CD4-positive, alpha-beta T cell treated with Interferon alpha-2 for 1 hour (primary cell): ENCODE results near the gene CYB5R3.
A peak's percentile ranks its signal among the peaks of the same experiment; 100 is the strongest.

ENCODE experiments used
- DNase-seq, 2 donors: peaks; one replicate each; pipeline ENCODE4 v3.0.0-alpha.2; 2020 to 2022

The CYB5R3 gene

DNA sequence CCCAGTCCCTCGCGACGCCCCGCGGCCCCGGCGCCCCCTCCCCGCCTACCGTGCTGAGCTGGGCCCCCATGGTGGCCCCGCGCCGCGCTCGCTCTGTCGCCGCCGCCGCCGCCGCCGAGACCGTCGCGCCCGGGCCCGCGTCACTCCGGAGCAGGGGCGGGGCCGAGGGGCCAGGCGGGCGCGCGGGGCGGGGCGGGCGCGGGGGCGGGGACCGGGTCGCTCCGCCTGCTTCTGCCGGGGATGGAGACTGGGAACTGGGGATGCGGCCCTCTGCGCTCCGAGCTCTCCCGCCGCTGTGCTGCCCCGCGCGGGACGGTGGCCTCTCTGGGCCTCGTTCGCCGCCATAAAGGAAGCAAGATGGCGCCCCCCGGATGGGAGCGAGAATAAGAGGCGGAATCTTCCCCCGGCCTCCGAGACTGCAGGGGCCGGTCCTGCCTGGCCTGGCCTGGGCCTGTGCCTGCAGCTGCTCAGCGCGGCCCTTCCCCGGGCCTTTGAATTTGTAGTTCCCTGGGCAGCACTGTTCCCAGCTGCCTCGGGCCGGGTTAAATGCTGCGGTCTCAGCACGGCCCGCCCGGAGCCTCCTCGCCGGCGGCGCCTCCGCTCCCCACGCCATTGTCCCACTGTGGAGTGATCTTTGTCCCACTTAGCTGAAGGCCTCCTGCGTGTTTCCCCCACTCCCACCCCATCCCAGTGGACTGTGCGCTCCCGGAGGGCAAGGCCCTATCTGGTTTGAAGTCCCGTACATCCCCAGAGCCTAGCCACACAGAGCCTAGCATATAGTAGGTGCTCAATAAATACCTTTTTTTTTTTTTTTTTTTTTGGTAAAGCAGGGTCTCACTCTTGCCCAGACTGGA, at the start of gene CYB5R3:
TSS of gene CYB5R3 (minus strand) at position 147 of the 854 bp plus-strand sequence. CDS start at position 70, 77 bp downstream.
- peak; percentile 71 to 82 for DNase-seq

GRCh38 chr22:42697542-42698013, 48.4 kb upstream of the CYB5R3 start:
- no peak for DNase-seq

- no peak for DNase-seq
Observed at GRCh38 chr22:42696331-42696967, 47.3 kb upstream of the CYB5R3 start.

- DNase-seq: no peak
Observed at GRCh38 chr22:42695294-42695693, 46.1 kb upstream of the CYB5R3 start.

GRCh38 chr22:42693763-42694683, 44.8 kb upstream of the CYB5R3 start:
- no peak for DNase-seq

GRCh38 chr22:42693055-42693762, 44.0 kb upstream of the CYB5R3 start:
- no peak for DNase-seq

GRCh38 chr22:42692239-42693054, 43.3 kb upstream of the CYB5R3 start:
- peak in 1 of 2 donors; percentile 18 for DNase-seq

- no peak for DNase-seq
Observed at GRCh38 chr22:42691440-42691839, 42.2 kb upstream of the CYB5R3 start.

DNA sequence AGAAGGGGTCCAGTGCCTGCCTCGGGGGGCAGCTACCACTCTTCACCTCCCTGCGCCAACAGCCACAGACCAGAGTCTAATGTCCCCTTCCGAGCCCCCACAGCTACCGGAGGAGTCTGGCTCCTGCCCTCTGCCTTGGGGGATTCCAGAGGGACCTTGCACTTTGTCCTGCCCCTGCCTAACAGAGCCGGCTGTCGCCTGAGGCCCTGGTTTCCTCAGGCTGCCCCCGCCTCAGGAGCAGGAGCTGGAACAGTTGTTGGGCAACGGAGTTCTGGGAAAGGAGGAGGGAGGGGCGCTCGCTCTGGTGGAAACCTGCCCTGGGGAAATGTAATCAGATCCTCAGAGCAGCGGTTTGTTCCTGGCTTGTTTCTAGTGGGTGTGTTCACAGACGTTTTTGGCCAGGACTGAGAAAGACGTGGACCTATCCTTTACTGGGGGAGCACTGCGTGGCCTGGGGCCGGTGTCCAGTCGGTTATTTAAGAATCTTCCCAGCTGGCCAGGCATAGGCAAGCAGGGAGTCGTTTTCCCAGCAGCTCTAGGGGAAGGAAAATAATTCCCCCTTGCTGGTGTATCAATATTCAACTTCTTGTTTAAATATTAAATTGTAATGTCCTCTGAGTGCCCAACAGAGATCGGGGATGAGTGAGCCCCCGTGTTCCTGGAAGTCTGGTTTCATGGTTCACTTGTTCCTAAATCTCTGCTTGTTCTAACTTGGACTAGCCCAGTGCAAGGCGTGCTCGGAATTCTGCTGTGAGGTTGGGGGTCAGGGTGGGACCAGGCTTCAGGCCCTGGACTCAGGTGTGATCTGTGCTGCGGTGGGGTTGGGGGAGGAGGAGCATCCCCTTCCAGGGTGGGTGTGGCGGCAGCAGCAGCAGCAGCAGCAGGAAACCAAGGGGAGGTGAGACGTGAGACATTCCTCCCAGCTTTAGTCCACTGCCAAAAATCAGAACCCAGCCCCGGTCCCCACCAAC, 39.3 kb upstream of the CYB5R3 start:
- DNase-seq: no peak

GRCh38 chr22:42686756-42687491, 37.7 kb upstream of the CYB5R3 start:
- no peak for DNase-seq

GRCh38 chr22:42685941-42686653, 36.9 kb upstream of the CYB5R3 start:
- DNase-seq: no peak

DNA sequence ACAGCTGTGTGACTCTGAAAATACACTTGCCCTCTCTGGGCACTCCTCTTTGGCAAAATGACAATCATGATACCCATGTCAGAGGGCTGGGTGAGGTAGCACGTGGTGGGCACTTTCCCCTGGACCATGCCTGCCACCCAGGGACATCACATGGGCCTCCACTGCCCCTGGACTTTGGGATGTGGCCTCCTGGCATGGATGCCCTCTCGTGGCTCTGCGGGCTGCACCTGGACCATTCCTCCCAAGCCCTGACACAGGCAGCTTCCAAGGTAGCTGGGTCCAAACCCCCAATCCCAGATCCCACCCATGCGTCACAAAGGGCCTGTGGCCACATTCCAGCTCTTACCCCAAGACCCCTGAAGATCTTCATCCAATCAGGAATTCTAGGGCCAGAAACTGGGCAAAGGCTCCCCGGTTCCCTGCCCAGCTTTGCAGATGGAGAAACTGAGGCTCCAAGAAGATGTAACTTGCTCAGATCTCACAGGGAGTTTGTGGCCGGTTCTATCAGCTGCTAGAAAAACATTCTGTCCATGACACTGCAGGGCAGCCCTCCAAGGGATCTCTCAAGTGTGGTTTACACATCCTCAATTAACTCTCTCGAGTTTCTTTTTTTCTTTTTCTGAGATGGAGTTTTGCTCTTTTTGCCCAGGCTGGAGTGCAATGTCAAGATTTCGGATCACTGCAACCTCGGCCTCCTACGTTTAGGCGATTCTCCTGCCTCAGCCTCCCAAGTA, 35.4 kb upstream of the CYB5R3 start:
- DNase-seq: no peak

DNA sequence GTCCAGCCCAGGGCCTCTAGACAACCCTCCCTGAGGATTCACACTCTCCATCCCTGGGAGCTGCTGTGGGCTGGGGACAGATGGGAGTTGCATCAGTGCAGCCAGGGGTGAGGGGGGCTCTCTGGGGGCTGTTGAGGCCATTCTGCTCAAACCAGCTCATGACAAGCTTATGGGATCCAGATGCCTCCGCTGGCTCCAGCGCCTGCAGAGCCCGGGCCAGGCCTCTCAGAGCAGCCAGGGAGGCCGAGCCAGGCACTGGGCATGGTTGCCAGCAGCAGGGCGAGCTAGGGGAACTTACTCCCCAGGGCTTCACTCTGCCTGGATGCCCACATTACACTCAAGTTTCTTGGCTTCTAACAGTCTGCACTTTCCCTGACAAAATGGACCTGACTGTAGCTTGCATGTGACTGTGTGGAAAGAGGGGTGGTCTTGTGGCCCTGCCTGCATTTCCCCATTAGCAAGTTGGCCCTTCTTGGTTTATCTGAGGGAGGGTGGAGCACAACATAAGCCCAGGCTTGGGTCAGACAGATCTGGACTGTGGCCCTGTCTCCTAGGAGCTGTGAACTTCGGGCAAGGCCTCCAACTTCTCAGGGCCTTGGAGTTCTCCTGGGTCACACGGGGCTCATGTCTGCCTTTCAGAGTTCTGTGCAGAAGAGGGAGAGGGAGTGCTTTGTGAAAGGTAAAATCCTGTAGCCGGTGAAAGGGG, 34.5 kb upstream of the CYB5R3 start:
- no peak for DNase-seq

GRCh38 chr22:42682113-42682851, 33.1 kb upstream of the CYB5R3 start:
- no peak for DNase-seq

DNA sequence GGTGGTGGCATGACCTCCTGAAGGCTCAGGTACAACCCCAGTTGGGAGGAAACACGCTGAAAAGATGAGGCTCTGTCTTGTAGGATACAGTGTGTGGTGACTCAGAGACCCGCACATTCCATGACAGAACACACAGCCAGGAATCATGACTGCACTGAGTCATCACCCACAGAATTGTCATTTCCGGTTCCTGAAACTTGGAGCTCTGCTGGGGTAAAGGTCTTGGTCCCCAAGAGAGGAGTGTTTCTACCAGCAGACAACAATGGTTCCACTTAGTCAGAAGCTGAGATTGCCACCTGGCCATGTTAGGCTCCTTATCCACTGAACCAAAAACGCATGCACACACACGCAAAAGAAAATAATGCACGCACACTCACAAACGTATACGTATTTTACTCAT, 31.5 kb upstream of the CYB5R3 start:
- DNase-seq: peak in 1 of 2 donors; percentile 37

DNA sequence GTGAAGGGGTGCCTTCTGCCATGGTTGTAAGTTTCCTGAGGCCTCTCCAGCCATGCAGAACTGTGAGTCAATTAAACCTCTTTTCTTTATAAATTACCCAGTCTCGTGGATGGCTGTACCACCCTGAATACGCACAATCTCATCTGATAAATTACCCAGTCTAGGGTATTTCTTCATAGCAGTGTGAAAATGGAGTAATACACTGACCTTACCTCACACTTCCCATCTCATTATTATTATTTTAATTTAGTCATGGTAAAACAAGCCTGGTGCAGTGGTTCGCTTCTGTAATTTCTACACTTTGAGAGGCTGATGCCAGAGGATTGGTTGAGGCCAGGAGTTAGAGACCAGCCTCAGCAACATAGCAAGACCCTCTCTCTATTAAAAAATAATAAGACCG, 30.5 kb upstream of the CYB5R3 start:
- DNase-seq: no peak

DNA sequence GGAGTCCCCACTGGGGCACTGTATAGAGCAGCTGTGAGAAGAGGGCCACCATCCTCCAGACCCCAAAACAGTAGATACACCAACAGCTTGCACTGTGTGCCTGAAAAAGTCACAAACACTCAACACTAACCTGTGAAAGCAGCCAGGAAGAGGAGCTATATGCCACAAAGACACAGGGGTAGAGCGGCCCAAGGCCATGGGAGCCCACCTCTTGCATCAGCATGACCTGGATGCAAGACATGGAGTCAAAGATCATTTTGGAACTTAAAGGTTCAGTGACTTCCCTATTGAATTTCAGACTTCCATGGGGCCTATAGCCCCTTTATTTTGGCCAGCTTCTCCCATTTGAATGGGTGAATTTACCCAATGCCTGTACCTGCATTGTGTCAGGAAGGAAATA, 29.7 kb upstream of the CYB5R3 start:
- DNase-seq: no peak
